ENCODE data around the gene FSIP1. TPM values are rescaled to one million over a fixed set of nuclear protein-coding genes. Genes with fewer than 3 reads are reported as not detected.
A peak's percentile ranks its signal among the peaks of the same experiment; 100 is the strongest.

Gene FSIP1
- total and polyA plus RNA-seq, 9 of the 15 experiments (the other 6 are each of a cell fraction or from before 2014, with no cell fraction given): 0.07 to 0.51 (median 0.29) TPM

GRCh38 chr15:39579487-39580116, 203.0 kb downstream of the FSIP1 start:
- H3K4me1 ChIP-seq (replicated peaks in 1 of 2; ENCODE audit: control insufficient read depth in 2 of 2, insufficient read depth in 2 of 2, low read length in 2 of 2): peaks cover 0 to 12% of the 10 kb centered on the region in 2 experiments; a peak in 1 of 5 replicates
- H3K27ac ChIP-seq (ENCODE audit: extremely low read depth, low read depth, low read length): no peak overlapping the region
- peaks cover 7% of the 10 kb centered on the region for H3K9me3 ChIP-seq (replicated peaks; ENCODE audit: control insufficient read depth, insufficient read depth, low read depth, low read length)
- H3K36me3 ChIP-seq (ENCODE audit: control insufficient read depth, insufficient read depth, low read length): no peaks in the 10 kb centered on the region
- FAIRE-seq (no peak), DNase-seq (ENCODE audit: extremely low read depth in 1 of 4, low spot score in 3 of 4) (no peak), ATAC-seq (no peak)
- ChIA-PET POLR2A (interaction anchor here (0.7 kb wide), 2 partner anchors 228 to 258 kb away, joined by 3 read pairs; no protein-coding TSS in a partner anchor), CTCF (ENCODE audit: low intra/inter-chr PET ratio) (interaction anchor here (0.7 to 1.9 kb wide), 8 partner anchors 58 to 1142 kb away, joined by 3 to 10 read pairs (median 4); no protein-coding TSS in a partner anchor)
- intact Hi-C loops (cut with micrococcal nuclease) (loop anchor here (2.0 to 10.0 kb wide), 7 partner anchors 67 to 875 kb away; no protein-coding TSS in a partner anchor), in situ Hi-C loops (cut with MboI) (loop anchor here (25.0 kb wide), 1 partner anchor 767 kb away; no protein-coding TSS in a partner anchor)
- H3K9ac ChIP-seq (ENCODE audit: insufficient read depth in 1 of 2, low read depth in 2 of 2, low read length in 2 of 2): no peak overlapping the region
- no peak overlapping the region for H3K4me2 ChIP-seq (ENCODE audit: insufficient read depth, low read length)
- no TSS peak for BruUV-seq (replicated peaks)
- H3K27me3 ChIP-seq (ENCODE audit: control insufficient read depth in 2 of 2, insufficient read depth in 2 of 2, low read length in 2 of 2): peaks cover 26 to 44% of the 10 kb centered on the region in 2 experiments; a peak in 4 of 5 replicates
- 10% methylated on average over 18 of the region's 18 CpGs for WGBS (ENCODE audit: insufficient coverage, low coverage, missing lambda C conversion rate)
- H2AFZ ChIP-seq (ENCODE audit: low read depth, low read length): peak overlapping the region; percentile 36; the same call in 1 of the 2 replicates
- no peak overlapping the region for H3K4me3 ChIP-seq
- no peaks in the 10 kb centered on the region for H3K79me2 ChIP-seq (ENCODE audit: control insufficient read depth, insufficient read depth, low read length)
- H4K20me1 ChIP-seq (replicated peaks; ENCODE audit: control insufficient read depth, insufficient read depth, low read length): 0 out of 2 replicates have a peak, but pooled peaks cover 3% of the 10 kb centered on the region
- H3K9me1 ChIP-seq (ENCODE audit: control insufficient read depth, insufficient read depth, low read length): no peaks in the 10 kb centered on the region
- no peak for TF ChIP-seq ETV1 (tag; conservative IDR thresholded peaks at IDR 0.05; ENCODE audit: low read depth)
- TF ChIP-seq SMC3 (conservative IDR thresholded peaks at IDR 0.05; ENCODE audit: insufficient read depth, low read depth, low read length): no peak
- no peak for TF ChIP-seq CTCFL (IDR thresholded peaks at IDR 0.05; ENCODE audit: borderline replicate concordance, insufficient read depth, low read depth, low read length, poor library complexity, severe bottlenecking)
- TF ChIP-seq PML (IDR thresholded peaks at IDR 0.05; ENCODE audit: low read length): no peak
- no peak for TF ChIP-seq KLF16 (IDR thresholded peaks at IDR 0.05)
- no peak for TF ChIP-seq CBX3 (IDR thresholded peaks at IDR 0.05; ENCODE audit: borderline replicate concordance in 1 of 2, low read length in 2 of 2)
- no peak for TF ChIP-seq NFRKB (IDR thresholded peaks at IDR 0.05; ENCODE audit: low read depth)
- no peak for TF ChIP-seq CGGBP1 (CRISPR knock-in tag; IDR thresholded peaks at IDR 0.05)
- TF ChIP-seq ZBTB11 (CRISPR knock-in tag; IDR thresholded peaks at IDR 0.05): no peak
- TF ChIP-seq NR2C1 (IDR thresholded peaks at IDR 0.05): no peak
- TF ChIP-seq NR2C1 (tag; IDR thresholded peaks at IDR 0.05): no peak
- TF ChIP-seq FOXK1 (CRISPR knock-in tag; IDR thresholded peaks at IDR 0.05; ENCODE audit: borderline replicate concordance): no peak
- TF ChIP-seq SIN3B (IDR thresholded peaks at IDR 0.05; ENCODE audit: low read depth): no peak
- no peak for TF ChIP-seq NR1H2 (CRISPR knock-in tag; IDR thresholded peaks at IDR 0.05)
- TF ChIP-seq ARNT (IDR thresholded peaks at IDR 0.05): no peak
- no peak for TF ChIP-seq ILK (tag; IDR thresholded peaks at IDR 0.05; ENCODE audit: borderline replicate concordance, low read depth)

All from K562 (cell line).